H9 (cell line): ENCODE measurements around the gene SH3RF2. TPM values are rescaled to one million over a fixed set of nuclear protein-coding genes. Genes with fewer than 3 reads are reported as not detected.
"Not testable (repeated sequence)": the region's sequence is repeated elsewhere in the genome, so short reads cannot be mapped to it uniquely, and the experiment has no call there.

ENCODE experiments used
- DNase-seq: peaks from one replicate; pipeline ENCODE4 v3.0.0-alpha.2; 2017
- H2AFZ ChIP-seq: one replicate; pipeline ENCODE4 v1.6.1; 2013; ENCODE audit warnings: mild to moderate bottlenecking, low read length, control low read depth, moderate library complexity
- H2AK5ac ChIP-seq: 2 replicates; pipeline ENCODE4 v1.6.1; 2013; ENCODE audit warnings: low read length, control low read depth, mixed read lengths; ENCODE audit not compliant: insufficient read length
- H2BK120ac ChIP-seq: one replicate; pipeline ENCODE4 v1.6.1; 2013; ENCODE audit warnings: low read depth, mild to moderate bottlenecking, low read length, control low read depth, inconsistent platforms; ENCODE audit not compliant: poor library complexity, severe bottlenecking
- H2BK12ac ChIP-seq: 2 replicates; pipeline ENCODE4 v1.6.1; 2013; ENCODE audit warnings: low read length, control low read depth, mixed read lengths, low read depth; ENCODE audit not compliant: insufficient read length
- H2BK15ac ChIP-seq: 2 replicates; pipeline ENCODE4 v1.6.1; 2013; ENCODE audit warnings: low read depth, low read length, control low read depth
- H2BK20ac ChIP-seq: one replicate; pipeline ENCODE4 v1.6.1; 2013; ENCODE audit warnings: low read depth, mild to moderate bottlenecking, low read length, control low read depth, inconsistent platforms; ENCODE audit not compliant: poor library complexity, severe bottlenecking
- H2BK5ac ChIP-seq: 2 replicates; pipeline ENCODE4 v1.6.1; 2013; ENCODE audit warnings: low read length, control low read depth, mixed read lengths; ENCODE audit not compliant: insufficient read length
- H3K14ac ChIP-seq: 2 replicates; pipeline ENCODE4 v1.6.1; 2013; ENCODE audit warnings: low read length, control low read depth; ENCODE audit not compliant: insufficient read depth
- H3K18ac ChIP-seq: 2 replicates; pipeline ENCODE4 v1.6.1; 2013; ENCODE audit warnings: low read depth, mild to moderate bottlenecking, mixed read lengths, low read length, control low read depth; ENCODE audit not compliant: insufficient read length
- H3K23ac ChIP-seq: 2 replicates; pipeline ENCODE4 v1.6.1; 2013; ENCODE audit warnings: low read length, control low read depth, mixed read lengths, low read depth; ENCODE audit not compliant: insufficient read length
- H3K23me2 ChIP-seq: 2 replicates; pipeline ENCODE4 v1.6.1; 2013; ENCODE audit warnings: low read depth, mild to moderate bottlenecking, mixed read lengths, low read length, control low read depth; ENCODE audit not compliant: insufficient read length, poor library complexity, severe bottlenecking
- H3K27ac ChIP-seq: 2 replicates; pipeline ENCODE4 v1.5.1; 2013; ENCODE audit warnings: low read length, control low read depth, mixed read lengths, low read depth; ENCODE audit not compliant: insufficient read length
- H3K27me3 ChIP-seq: 2 replicates; pipeline ENCODE4 v1.6.1; 2013; ENCODE audit warnings: low read length, control low read depth, inconsistent platforms; ENCODE audit not compliant: insufficient read depth
- H3K4ac ChIP-seq: 2 replicates; pipeline ENCODE4 v1.6.1; 2013; ENCODE audit warnings: low read depth, mild to moderate bottlenecking, control low read depth, inconsistent platforms, low read length, moderate library complexity
- H3K4me1 ChIP-seq: 2 replicates; pipeline ENCODE4 v1.6.1; 2013; ENCODE audit warnings: low read length, control low read depth, inconsistent platforms; ENCODE audit not compliant: insufficient read depth
- H3K4me2 ChIP-seq: 2 replicates; pipeline ENCODE4 v1.6.1; 2013; ENCODE audit warnings: low read length, control low read depth, mixed read lengths; ENCODE audit not compliant: insufficient read length, insufficient read depth
- H3K56ac ChIP-seq: 2 replicates; pipeline ENCODE4 v1.6.1; 2013; ENCODE audit warnings: low read depth, mild to moderate bottlenecking, mixed read lengths, low read length, control low read depth; ENCODE audit not compliant: insufficient read length
- H3K79me1 ChIP-seq: 2 replicates; pipeline ENCODE4 v1.6.1; 2013; ENCODE audit warnings: low read depth, mild to moderate bottlenecking, moderate library complexity, low read length, control low read depth, inconsistent platforms; ENCODE audit not compliant: insufficient read depth, poor library complexity, severe bottlenecking
- H3K79me2 ChIP-seq: 2 replicates; pipeline ENCODE4 v1.6.1; 2013; ENCODE audit warnings: low read length, control low read depth, inconsistent platforms; ENCODE audit not compliant: insufficient read depth
- H3K9ac ChIP-seq: 2 replicates; pipeline ENCODE4 v1.6.1; 2013; ENCODE audit warnings: low read length, control low read depth, mixed read lengths; ENCODE audit not compliant: insufficient read length; ENCODE audit errors: extremely low read depth
- H3K9me3 ChIP-seq: one replicate; pipeline ENCODE4 v1.6.1; 2013; ENCODE audit warnings: low read depth, low read length, inconsistent platforms; ENCODE audit not compliant: control insufficient read depth
- H3T11ph ChIP-seq: one replicate; pipeline ENCODE4 v1.6.1; 2013; ENCODE audit warnings: mild to moderate bottlenecking, low read length, control low read depth, inconsistent platforms
- H4K20me1 ChIP-seq: one replicate; pipeline ENCODE4 v1.6.1; 2013; ENCODE audit not compliant: control insufficient read depth, insufficient read length, insufficient read depth
- H4K5ac ChIP-seq: 2 replicates; pipeline ENCODE4 v1.6.1; 2013; ENCODE audit warnings: low read depth, mild to moderate bottlenecking, mixed read lengths, low read length, control low read depth; ENCODE audit not compliant: insufficient read length
- H4K8ac ChIP-seq: replicated peaks from 2 replicates; pipeline ENCODE4 v1.6.1; 2013; ENCODE audit warnings: low read length, control low read depth, mixed read lengths, low read depth; ENCODE audit not compliant: insufficient read length
- H4K91ac ChIP-seq: 2 replicates; pipeline ENCODE4 v1.6.1; 2013; ENCODE audit warnings: low read depth, mild to moderate bottlenecking, moderate library complexity, mixed read lengths, low read length, control low read depth; ENCODE audit not compliant: insufficient read length
- H3K27ac Mint-ChIP-seq, 3 experiments: 2 replicates in 2 of 3; 3 replicates in 1 of 3; pipeline ENCODE4 v1.8.0; 2020 to 2021; ENCODE audit warnings: mixed read lengths in 3 of 3, mild to moderate bottlenecking in 1 of 3, moderate library complexity in 1 of 3
- H3K27me3 Mint-ChIP-seq: 2 replicates; pipeline ENCODE4 v1.8.0; 2021; ENCODE audit warnings: low read depth, mild to moderate bottlenecking, moderate library complexity, mixed read lengths
- H3K36me3 Mint-ChIP-seq, 3 experiments: 2 replicates in 2 of 3; 3 replicates in 1 of 3; pipeline ENCODE4 v1.8.0; 2020 to 2021; ENCODE audit warnings: low read depth in 3 of 3, mixed read lengths in 3 of 3; ENCODE audit not compliant: insufficient read depth in 1 of 3
- H3K4me1 Mint-ChIP-seq, 2 experiments: 2 replicates each; pipeline ENCODE4 v1.8.0; 2020; ENCODE audit warnings: mixed read lengths in 2 of 2
- H3K4me3 Mint-ChIP-seq, 2 experiments: 2 replicates in 1 of 2; 3 replicates in 1 of 2; pipeline ENCODE4 v1.8.0; 2020 to 2021; ENCODE audit warnings: mild to moderate bottlenecking in 2 of 2, mixed read lengths in 2 of 2, moderate library complexity in 1 of 2
- H3K9me3 Mint-ChIP-seq, 2 experiments: 2 replicates in 1 of 2; 3 replicates in 1 of 2; pipeline ENCODE4 v1.8.0; 2020; ENCODE audit warnings: mild to moderate bottlenecking in 2 of 2, mixed read lengths in 2 of 2, moderate library complexity in 1 of 2
- CTCF ChIP-seq: fragments of 200-600 bp; sonication (generic); conservative IDR thresholded peaks from 3 replicates; pipeline ENCODE4 v1.8.0; 2021; ENCODE audit warnings: antibody characterized with exemption, mild to moderate bottlenecking
- WGBS: extraction: QIAGEN DNeasy Blood & Tissue Kit; methylation state at CpG from one replicate; pipeline ENCODE4 v1.1.7; 2013; ENCODE audit warnings: missing lambda C conversion rate, low lambda C conversion rate, mixed read lengths; ENCODE audit not compliant: insufficient read length; ENCODE audit errors: extremely low coverage; 5-methylcytosine and 5-hydroxymethylcytosine counted together
- total RNA-seq: library from RNA; stranded (reverse); gene quantifications from 2 replicates; pipeline ENCODE4 v1.2.1, GENCODE V29; 2021

The SH3RF2 gene
- total RNA-seq, 1 experiment from 2014 or later: 0.66 TPM

GRCh38 chr5:146009020-146009419, 72.6 kb downstream of the SH3RF2 start:
- Histone ChIP-seq H2BK15ac (no peak overlapping the region), H3K4ac (no peak overlapping the region), H2BK20ac (no peak overlapping the region), H3K4me1 (no peaks in the 10 kb centered on the region), H2AFZ (no peak overlapping the region), H3K27ac (no peak overlapping the region), H3K23ac (no peak overlapping the region), H3K9me3 (no peaks in the 10 kb centered on the region), H4K8ac (no peak overlapping the region), H3T11ph (no peak overlapping the region), H2BK5ac (no peak overlapping the region), H3K27me3 (no peaks in the 10 kb centered on the region), H2BK120ac (no peak overlapping the region), H3K79me1 (no peaks in the 10 kb centered on the region), H3K79me2 (no peaks in the 10 kb centered on the region), H2AK5ac (no peak overlapping the region), H3K4me2 (no peak overlapping the region), H3K14ac (no peak overlapping the region), H4K91ac (no peak overlapping the region), H2BK12ac (no peak overlapping the region), H3K18ac (no peak overlapping the region), H4K20me1 (no peaks in the 10 kb centered on the region), H3K23me2 (no peaks in the 10 kb centered on the region), H4K5ac (no peak overlapping the region), H3K56ac (no peak overlapping the region), H3K9ac (no peak overlapping the region)
- Mint-ChIP-seq H3K4me3 (no peak overlapping the region), H3K36me3 (no peaks in the 10 kb centered on the region; a peak in 1 of 7 replicates), H3K27ac (no peak overlapping the region), H3K9me3 (peaks cover 3 to 6% of the 10 kb centered on the region in 2 experiments; a peak in 4 of 5 replicates), H3K4me1 (peaks cover 0 to 4% of the 10 kb centered on the region in 2 experiments; a peak in 2 of 4 replicates), H3K27me3 (no peaks in the 10 kb centered on the region)
- TF ChIP-seq CTCF: no peak
- DNase-seq: no peak
- WGBS: no CpG with 5 or more reads among the region's 1 CpG

- not testable (repeated sequence) for H3K27ac Mint-ChIP-seq
These were observed 74.1 kb downstream of the SH3RF2 start for GRCh38 chr5:146010447-146010846.

More at GRCh38 chr5:146010447-146010846, 74.1 kb downstream of the SH3RF2 start:
- not testable (repeated sequence) for H3K27me3 Mint-ChIP-seq, H4K91ac ChIP-seq, H2BK120ac ChIP-seq, H3K4me1 ChIP-seq, H3K23ac ChIP-seq, H2BK12ac ChIP-seq, H3K4me3 Mint-ChIP-seq, H3K18ac ChIP-seq, H2AFZ ChIP-seq, DNase-seq, H3K4ac ChIP-seq, H3T11ph ChIP-seq, H4K5ac ChIP-seq, H3K9me3 Mint-ChIP-seq, H4K8ac ChIP-seq, H4K20me1 ChIP-seq, H3K79me2 ChIP-seq, H3K4me2 ChIP-seq, H3K56ac ChIP-seq, H3K27ac ChIP-seq, H2AK5ac ChIP-seq, H2BK20ac ChIP-seq, H3K14ac ChIP-seq, H2BK5ac ChIP-seq, H3K36me3 Mint-ChIP-seq, H3K27me3 ChIP-seq, H3K79me1 ChIP-seq, H2BK15ac ChIP-seq, H3K23me2 ChIP-seq, H3K9ac ChIP-seq, H3K9me3 ChIP-seq
- no CpG with 5 or more reads among the region's 5 CpGs for WGBS
- peaks cover 6 to 11% of the 10 kb centered on the region in 2 experiments for H3K4me1 Mint-ChIP-seq
